ENCODE measurements around the gene RTP3.

DNA sequence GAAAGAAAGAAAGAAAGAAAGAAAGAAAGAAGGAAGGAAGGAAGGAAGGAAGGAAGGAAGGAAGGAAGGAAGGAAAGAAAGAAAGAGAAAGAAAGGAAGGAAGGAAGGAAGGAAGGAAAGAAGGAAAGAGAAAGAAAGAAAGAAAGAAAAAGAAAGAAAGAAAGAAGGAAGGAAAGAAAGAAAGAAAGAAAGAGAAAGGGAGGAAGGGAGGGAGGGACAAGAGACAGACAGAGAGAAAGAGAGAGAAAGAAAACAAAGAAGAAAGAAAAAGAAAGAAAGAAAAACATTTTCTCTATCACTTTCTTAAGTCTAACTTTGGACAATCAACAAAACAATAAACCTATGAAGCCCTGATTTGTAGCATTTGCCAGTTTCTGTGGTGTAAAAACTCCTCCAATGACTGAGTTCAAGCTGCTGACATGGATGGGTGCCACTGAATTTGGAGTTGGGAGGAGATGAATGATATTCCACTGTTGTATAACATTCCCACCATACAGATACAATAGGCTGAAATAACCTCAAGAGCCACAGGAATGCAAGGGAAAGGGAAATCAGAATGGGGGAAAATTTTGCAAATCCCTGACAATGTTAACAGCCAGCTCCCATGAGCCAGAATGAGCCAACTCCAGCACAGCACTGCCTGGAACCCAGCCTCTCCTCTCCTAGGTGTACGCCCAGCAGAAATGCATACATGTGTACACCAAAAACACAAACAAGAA is 15.0 kb upstream of the RTP3 start:
- TF ChIP-seq CTCF (IDR thresholded peaks at IDR 0.05; ENCODE audit: low read length), result no peak
- TF ChIP-seq EZH2 (IDR thresholded peaks at IDR 0.05; ENCODE audit: borderline replicate concordance, low read length), result no peak
